IPS-18a (cell line): Measurements from ENCODE around the gene HTR1B.

ENCODE experiments used
- H3K27ac ChIP-seq: one replicate; pipeline ENCODE4 v1.5.1; 2013; ENCODE audit warnings: low read length
- H3K27me3 ChIP-seq: one replicate; pipeline ENCODE4 v1.6.1; 2013; ENCODE audit warnings: mild to moderate bottlenecking, low read length; ENCODE audit not compliant: control insufficient read depth, insufficient read depth
- H3K36me3 ChIP-seq: one replicate; pipeline ENCODE4 v1.6.1; 2013; ENCODE audit warnings: low read depth, low read length; ENCODE audit not compliant: control insufficient read depth
- H3K4me1 ChIP-seq: one replicate; pipeline ENCODE4 v1.6.1; 2013; ENCODE audit warnings: low read depth, low read length; ENCODE audit not compliant: control insufficient read depth
- H3K4me3 ChIP-seq: one replicate; pipeline ENCODE4 v1.5.1; 2013; ENCODE audit warnings: low read length
- H3K9ac ChIP-seq: one replicate; pipeline ENCODE4 v1.6.1; 2013; ENCODE audit warnings: mild to moderate bottlenecking, low read length, moderate library complexity
- H3K9me3 ChIP-seq: one replicate; pipeline ENCODE4 v1.6.1; 2013; ENCODE audit warnings: low read depth, low read length; ENCODE audit not compliant: control insufficient read depth

Gene HTR1B

GRCh38 chr6:77463308-77463860 lies at the start of gene HTR1B:
Gene HTR1B, minus strand, starts transcription at chr6:77463491. Its CDS starts 88 bp downstream, at chr6:77463403.
- Histone ChIP-seq H3K27ac (no peak within 1 kb of the TSS), H3K9me3 (no peaks in the 10 kb centered on the region), H3K4me1 (peaks cover 8% of the 10 kb centered on the region), H3K27me3 (peaks cover 74% of the 10 kb centered on the region), H3K9ac (peak within 1 kb of the TSS; percentile 30), H3K4me3 (peak within 1 kb of the TSS; percentile 83), H3K36me3 (no peaks in the 10 kb centered on the region)

- no peaks in the 10 kb centered on the region for H3K27me3 ChIP-seq
Observed at GRCh38 chr6:77512554-77512953, 49.3 kb upstream of the HTR1B start.

GRCh38 chr6:77511860-77512259 lies 48.6 kb upstream of the HTR1B start:
- Histone ChIP-seq H3K9me3 (peaks cover 11% of the 10 kb centered on the region), H3K4me1 (no peaks in the 10 kb centered on the region), H3K4me3 (no peak overlapping the region), H3K27ac (no peak overlapping the region), H3K36me3 (no peaks in the 10 kb centered on the region), H3K9ac (no peak overlapping the region), H3K27me3 (no peaks in the 10 kb centered on the region)

More at GRCh38 chr6:77512554-77512953, 49.3 kb upstream of the HTR1B start:
- Histone ChIP-seq H3K36me3 (no peaks in the 10 kb centered on the region), H3K27ac (no peak overlapping the region), H3K4me1 (no peaks in the 10 kb centered on the region), H3K9me3 (peaks cover 11% of the 10 kb centered on the region), H3K9ac (no peak overlapping the region), H3K4me3 (no peak overlapping the region)

GRCh38 chr6:77502981-77503380 lies 39.7 kb upstream of the HTR1B start:
- H3K27ac ChIP-seq, result no peak overlapping the region
- H3K9me3 ChIP-seq, result no peaks in the 10 kb centered on the region
- peaks cover 6% of the 10 kb centered on the region for H3K4me1 ChIP-seq
- H3K4me3 ChIP-seq, result no peak overlapping the region
- no peak overlapping the region for H3K9ac ChIP-seq
- no peaks in the 10 kb centered on the region for H3K36me3 ChIP-seq
- no peaks in the 10 kb centered on the region for H3K27me3 ChIP-seq

GRCh38 chr6:77492530-77492929 lies 29.2 kb upstream of the HTR1B start:
- Histone ChIP-seq H3K27ac (no peak overlapping the region), H3K4me1 (peaks cover 4% of the 10 kb centered on the region), H3K4me3 (no peak overlapping the region), H3K27me3 (no peaks in the 10 kb centered on the region), H3K36me3 (no peaks in the 10 kb centered on the region), H3K9ac (no peak overlapping the region), H3K9me3 (no peaks in the 10 kb centered on the region)

- no peak overlapping the region for H3K27ac ChIP-seq
- no peak overlapping the region for H3K9ac ChIP-seq
- H3K27me3 ChIP-seq, result no peaks in the 10 kb centered on the region
- no peak overlapping the region for H3K4me3 ChIP-seq
- no peaks in the 10 kb centered on the region for H3K4me1 ChIP-seq
- no peaks in the 10 kb centered on the region for H3K36me3 ChIP-seq
- H3K9me3 ChIP-seq, result peaks cover 3% of the 10 kb centered on the region
Observed at GRCh38 chr6:77487808-77488425, 24.6 kb upstream of the HTR1B start.

GRCh38 chr6:77482981-77483380 lies 19.7 kb upstream of the HTR1B start:
- peaks cover 3% of the 10 kb centered on the region for H3K9me3 ChIP-seq
- H3K27me3 ChIP-seq, result no peaks in the 10 kb centered on the region
- H3K27ac ChIP-seq, result no peak overlapping the region
- no peak overlapping the region for H3K9ac ChIP-seq
- no peaks in the 10 kb centered on the region for H3K4me1 ChIP-seq
- H3K4me3 ChIP-seq, result no peak overlapping the region
- no peaks in the 10 kb centered on the region for H3K36me3 ChIP-seq

GRCh38 chr6:77474973-77475372 lies 11.7 kb upstream of the HTR1B start:
- H3K27me3 ChIP-seq, result no peaks in the 10 kb centered on the region
- no peak overlapping the region for H3K4me3 ChIP-seq
- H3K36me3 ChIP-seq, result no peaks in the 10 kb centered on the region
- H3K4me1 ChIP-seq, result peaks cover 10% of the 10 kb centered on the region
- H3K27ac ChIP-seq, result no peak overlapping the region
- peaks cover 3% of the 10 kb centered on the region for H3K9me3 ChIP-seq
- no peak overlapping the region for H3K9ac ChIP-seq

- Histone ChIP-seq H3K4me1 (peaks cover 10% of the 10 kb centered on the region), H3K27me3 (no peaks in the 10 kb centered on the region), H3K36me3 (no peaks in the 10 kb centered on the region), H3K9me3 (peaks cover 3% of the 10 kb centered on the region), H3K9ac (no peak overlapping the region), H3K27ac (no peak overlapping the region), H3K4me3 (no peak overlapping the region)
Observed at GRCh38 chr6:77474286-77474956, 11.1 kb upstream of the HTR1B start.

GRCh38 chr6:77470983-77471382 lies 7.7 kb upstream of the HTR1B start:
- H3K9ac ChIP-seq, result no peak overlapping the region
- peaks cover 29% of the 10 kb centered on the region for H3K27me3 ChIP-seq
- H3K36me3 ChIP-seq, result no peaks in the 10 kb centered on the region
- peaks cover 3% of the 10 kb centered on the region for H3K9me3 ChIP-seq
- no peak overlapping the region for H3K4me3 ChIP-seq
- H3K4me1 ChIP-seq, result peaks cover 10% of the 10 kb centered on the region
- no peak overlapping the region for H3K27ac ChIP-seq

GRCh38 chr6:77468939-77469338 lies 5.6 kb upstream of the HTR1B start:
- peaks cover 5% of the 10 kb centered on the region for H3K4me1 ChIP-seq
- no peak overlapping the region for H3K27ac ChIP-seq
- no peak overlapping the region for H3K9ac ChIP-seq
- no peak overlapping the region for H3K4me3 ChIP-seq
- no peaks in the 10 kb centered on the region for H3K9me3 ChIP-seq
- peaks cover 50% of the 10 kb centered on the region for H3K27me3 ChIP-seq
- H3K36me3 ChIP-seq, result no peaks in the 10 kb centered on the region
